Measurements from ENCODE around the gene MAN2B2. TPM values are rescaled to one million over a fixed set of nuclear protein-coding genes. Genes with fewer than 3 reads are reported as not detected.

MAN2B2 gene
- total RNA-seq, 1 donor from 2014 or later, result 32.2 TPM

DNA sequence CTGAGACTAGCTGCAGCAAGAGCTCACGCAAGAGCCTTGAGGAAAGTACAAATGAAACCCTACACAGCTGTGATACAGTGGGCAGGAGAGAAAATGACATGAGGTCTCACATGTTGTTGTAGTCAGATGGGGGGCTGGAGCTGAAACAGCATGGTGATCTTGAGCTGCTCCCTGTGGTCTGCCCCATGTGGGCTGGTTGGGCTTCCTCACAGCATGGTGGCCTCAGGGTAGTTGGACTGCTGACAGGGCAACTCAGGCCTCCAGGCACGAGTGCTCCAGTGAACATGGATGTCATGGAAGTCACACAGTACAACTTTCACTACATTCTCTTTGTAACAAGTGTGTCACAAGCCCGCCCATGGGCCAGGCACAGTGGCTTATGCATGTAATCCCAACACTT, 3.4 kb upstream of the MAN2B2 start:
- H3K4me1 Mint-ChIP-seq (ENCODE audit: low read depth, unreplicated experiment), result peaks cover 2% of the 10 kb centered on the region
- FAIRE-seq (no peak), DNase-seq (ENCODE audit: low read depth) (no peak)
- Histone ChIP-seq H4K20me1 (ENCODE audit: insufficient read depth, low read length) (no peaks in the 10 kb centered on the region), H3K9ac (ENCODE audit: low read length) (no peak overlapping the region), H3K27me3 (ENCODE audit: insufficient read depth, low read length) (peaks cover 6% of the 10 kb centered on the region), H3K9me3 (ENCODE audit: insufficient read depth, low read depth, low read length) (peaks cover 3% of the 10 kb centered on the region), H3K36me3 (ENCODE audit: insufficient read depth, low read length) (no peaks in the 10 kb centered on the region), H2AFZ (ENCODE audit: low read depth, low read length) (no peak overlapping the region), H3K4me2 (ENCODE audit: low read length) (no peak overlapping the region), H3K4me1 (ENCODE audit: insufficient read depth, low read length) (peaks cover 20% of the 10 kb centered on the region), H3K4me3 (ENCODE audit: insufficient read depth, low read depth, low read length) (no peak overlapping the region), H3K27ac (ENCODE audit: low read depth, low read length) (no peak overlapping the region), H3K79me2 (ENCODE audit: insufficient read depth, low read length) (peaks cover 5% of the 10 kb centered on the region)
- no peak overlapping the region for H3K4me3 Mint-ChIP-seq (ENCODE audit: unreplicated experiment)
- peaks cover 4% of the 10 kb centered on the region for H3K36me3 Mint-ChIP-seq (ENCODE audit: low read depth, unreplicated experiment)
- H3K27me3 Mint-ChIP-seq (ENCODE audit: low read depth, unreplicated experiment), result peaks cover 26% of the 10 kb centered on the region
- no peak overlapping the region for H3K27ac Mint-ChIP-seq (ENCODE audit: unreplicated experiment)
- TF ChIP-seq EZH2 (IDR thresholded peaks at IDR 0.05; ENCODE audit: insufficient read depth, low read length), result no peak
- TF ChIP-seq, protein P1, sequence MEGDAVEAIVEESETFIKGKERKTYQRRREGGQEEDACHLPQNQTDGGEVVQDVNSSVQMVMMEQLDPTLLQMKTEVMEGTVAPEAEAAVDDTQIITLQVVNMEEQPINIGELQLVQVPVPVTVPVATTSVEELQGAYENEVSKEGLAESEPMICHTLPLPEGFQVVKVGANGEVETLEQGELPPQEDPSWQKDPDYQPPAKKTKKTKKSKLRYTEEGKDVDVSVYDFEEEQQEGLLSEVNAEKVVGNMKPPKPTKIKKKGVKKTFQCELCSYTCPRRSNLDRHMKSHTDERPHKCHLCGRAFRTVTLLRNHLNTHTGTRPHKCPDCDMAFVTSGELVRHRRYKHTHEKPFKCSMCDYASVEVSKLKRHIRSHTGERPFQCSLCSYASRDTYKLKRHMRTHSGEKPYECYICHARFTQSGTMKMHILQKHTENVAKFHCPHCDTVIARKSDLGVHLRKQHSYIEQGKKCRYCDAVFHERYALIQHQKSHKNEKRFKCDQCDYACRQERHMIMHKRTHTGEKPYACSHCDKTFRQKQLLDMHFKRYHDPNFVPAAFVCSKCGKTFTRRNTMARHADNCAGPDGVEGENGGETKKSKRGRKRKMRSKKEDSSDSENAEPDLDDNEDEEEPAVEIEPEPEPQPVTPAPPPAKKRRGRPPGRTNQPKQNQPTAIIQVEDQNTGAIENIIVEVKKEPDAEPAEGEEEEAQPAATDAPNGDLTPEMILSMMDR (IDR thresholded peaks at IDR 0.05; ENCODE audit: insufficient read depth, low read depth, low read length), result no peak
- peaks cover 29% of the 10 kb centered on the region for H3K9me3 Mint-ChIP-seq (ENCODE audit: unreplicated experiment)

- DNase-seq (ENCODE audit: low read depth), result no peak
- FAIRE-seq, result no peak
- Histone ChIP-seq H2AFZ (ENCODE audit: low read depth, low read length) (no peak overlapping the region), H3K36me3 (ENCODE audit: insufficient read depth, low read length) (peaks cover 4% of the 10 kb centered on the region), H3K9me3 (ENCODE audit: insufficient read depth, low read depth, low read length) (no peaks in the 10 kb centered on the region), H3K27me3 (ENCODE audit: insufficient read depth, low read length) (peaks cover 3% of the 10 kb centered on the region), H4K20me1 (ENCODE audit: insufficient read depth, low read length) (no peaks in the 10 kb centered on the region), H3K9ac (ENCODE audit: low read length) (no peak overlapping the region), H3K79me2 (ENCODE audit: insufficient read depth, low read length) (peaks cover 5% of the 10 kb centered on the region), H3K4me1 (ENCODE audit: insufficient read depth, low read length) (peaks cover 19% of the 10 kb centered on the region), H3K4me3 (ENCODE audit: insufficient read depth, low read depth, low read length) (no peak overlapping the region), H3K4me2 (ENCODE audit: low read length) (no peak overlapping the region), H3K27ac (ENCODE audit: low read depth, low read length) (no peak overlapping the region)
- Mint-ChIP-seq H3K36me3 (ENCODE audit: low read depth, unreplicated experiment) (peaks cover 7% of the 10 kb centered on the region), H3K9me3 (ENCODE audit: unreplicated experiment) (peaks cover 15% of the 10 kb centered on the region), H3K4me3 (ENCODE audit: unreplicated experiment) (no peak overlapping the region), H3K27ac (ENCODE audit: unreplicated experiment) (no peak overlapping the region), H3K4me1 (ENCODE audit: low read depth, unreplicated experiment) (no peaks in the 10 kb centered on the region), H3K27me3 (ENCODE audit: low read depth, unreplicated experiment) (peaks cover 19% of the 10 kb centered on the region)
- TF ChIP-seq, protein P1 (IDR thresholded peaks at IDR 0.05; ENCODE audit: insufficient read depth, low read depth, low read length), result no peak
- TF ChIP-seq EZH2 (IDR thresholded peaks at IDR 0.05; ENCODE audit: insufficient read depth, low read length), result no peak
These were observed 1.4 kb upstream of the MAN2B2 start for GRCh38 chr4:6573551-6573950.

- Histone ChIP-seq H3K79me2 (ENCODE audit: insufficient read depth, low read length) (peaks cover 5% of the 10 kb centered on the region), H3K4me2 (ENCODE audit: low read length) (peak overlapping the region; percentile 100), H3K4me3 (ENCODE audit: insufficient read depth, low read depth, low read length) (peak overlapping the region; percentile 84), H3K9me3 (ENCODE audit: insufficient read depth, low read depth, low read length) (no peaks in the 10 kb centered on the region), H2AFZ (ENCODE audit: low read depth, low read length) (peak overlapping the region; percentile 99), H3K27ac (ENCODE audit: low read depth, low read length) (no peak overlapping the region), H3K36me3 (ENCODE audit: insufficient read depth, low read length) (peaks cover 4% of the 10 kb centered on the region), H4K20me1 (ENCODE audit: insufficient read depth, low read length) (no peaks in the 10 kb centered on the region), H3K4me1 (ENCODE audit: insufficient read depth, low read length) (peaks cover 12% of the 10 kb centered on the region), H3K9ac (ENCODE audit: low read length) (peak overlapping the region; percentile 87), H3K27me3 (ENCODE audit: insufficient read depth, low read length) (peaks cover 3% of the 10 kb centered on the region)
- Mint-ChIP-seq H3K9me3 (ENCODE audit: unreplicated experiment) (peaks cover 11% of the 10 kb centered on the region), H3K4me1 (ENCODE audit: low read depth, unreplicated experiment) (no peaks in the 10 kb centered on the region), H3K27me3 (ENCODE audit: low read depth, unreplicated experiment) (peaks cover 16% of the 10 kb centered on the region), H3K36me3 (ENCODE audit: low read depth, unreplicated experiment) (peaks cover 5% of the 10 kb centered on the region), H3K27ac (ENCODE audit: unreplicated experiment) (peak overlapping the region; percentile 26), H3K4me3 (ENCODE audit: unreplicated experiment) (peak overlapping the region; percentile 83)
- DNase-seq (ENCODE audit: low read depth), result no peak
- no peak for TF ChIP-seq EZH2 (IDR thresholded peaks at IDR 0.05; ENCODE audit: insufficient read depth, low read length)
- TF ChIP-seq, protein P1 (IDR thresholded peaks at IDR 0.05; ENCODE audit: insufficient read depth, low read depth, low read length), result no peak
- no peak for FAIRE-seq
These were observed 823 bp upstream of the MAN2B2 start for GRCh38 chr4:6573986-6574746.

Data from astrocyte (in vitro differentiated cells and primary cell).